ENCODE measurements around the gene STON2. TPM values are rescaled to one million over a fixed set of nuclear protein-coding genes. Genes with fewer than 3 reads are reported as not detected.
"Not testable (repeated sequence)": the region's sequence is repeated elsewhere in the genome, so short reads cannot be mapped to it uniquely, and the experiment has no call there.

STON2 gene
- total RNA-seq, 2 donors from 2014 or later = 12.7 to 23.8 TPM

DNA sequence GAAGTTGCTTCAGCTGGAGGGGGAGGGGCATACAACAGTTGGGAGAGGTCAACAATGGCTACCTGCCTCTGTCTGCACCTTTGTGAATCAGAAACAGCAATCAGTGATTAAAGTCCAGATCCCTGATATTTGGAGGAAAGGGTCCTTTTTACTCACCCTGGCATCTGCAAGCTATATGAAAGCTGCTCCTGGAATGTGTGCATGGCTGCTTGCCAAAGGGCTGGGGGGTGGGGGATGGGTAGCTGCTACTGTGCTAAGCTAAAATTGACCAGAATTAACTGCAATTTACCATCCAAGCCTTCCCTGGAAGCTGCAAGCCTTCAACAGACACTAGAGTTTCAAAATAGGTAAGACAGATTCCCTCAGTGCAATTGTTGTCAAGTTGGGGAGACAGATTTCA is 165.8 kb downstream of the STON2 start:
- no peak for DNase-seq (ENCODE audit: low spot score)
- TF ChIP-seq POLR2A (IDR thresholded peaks at IDR 0.05) (no peak), POLR2AphosphoS5 (IDR thresholded peaks at IDR 0.05) (no peak), CTCF (IDR thresholded peaks at IDR 0.05) (no peak)
- H3K4me1 ChIP-seq (replicated peaks) = no peaks in the 10 kb centered on the region

GRCh38 chr14:81233615-81234014 is 166.5 kb downstream of the STON2 start:
- WGBS = 89% methylated on average over 1 of the region's 1 CpG
- TF ChIP-seq POLR2A (IDR thresholded peaks at IDR 0.05) = no peak
- no peak for TF ChIP-seq CTCF (IDR thresholded peaks at IDR 0.05)
- no peak for TF ChIP-seq POLR2AphosphoS5 (IDR thresholded peaks at IDR 0.05)
- Histone ChIP-seq H3K36me3 (no peaks in the 10 kb centered on the region), H3K27ac (no peak overlapping the region), H3K4me1 (replicated peaks) (no peaks in the 10 kb centered on the region), H3K9me3 (no peaks in the 10 kb centered on the region), H3K27me3 (replicated peaks; ENCODE audit: insufficient read depth) (no peaks in the 10 kb centered on the region), H3K4me3 (no peak overlapping the region)
- intact Hi-C loops (cut with DNase I) = no loop called here
- no peak for DNase-seq (ENCODE audit: low spot score)

More for the DNA sequence above, 165.8 kb downstream of the STON2 start:
- intact Hi-C loops (cut with DNase I) = no loop called here
- no peak overlapping the region for H3K4me3 ChIP-seq
- no peaks in the 10 kb centered on the region for H3K27me3 ChIP-seq (replicated peaks; ENCODE audit: insufficient read depth)
- no peaks in the 10 kb centered on the region for H3K9me3 ChIP-seq
- no peaks in the 10 kb centered on the region for H3K36me3 ChIP-seq
- no peak overlapping the region for H3K27ac ChIP-seq

DNA sequence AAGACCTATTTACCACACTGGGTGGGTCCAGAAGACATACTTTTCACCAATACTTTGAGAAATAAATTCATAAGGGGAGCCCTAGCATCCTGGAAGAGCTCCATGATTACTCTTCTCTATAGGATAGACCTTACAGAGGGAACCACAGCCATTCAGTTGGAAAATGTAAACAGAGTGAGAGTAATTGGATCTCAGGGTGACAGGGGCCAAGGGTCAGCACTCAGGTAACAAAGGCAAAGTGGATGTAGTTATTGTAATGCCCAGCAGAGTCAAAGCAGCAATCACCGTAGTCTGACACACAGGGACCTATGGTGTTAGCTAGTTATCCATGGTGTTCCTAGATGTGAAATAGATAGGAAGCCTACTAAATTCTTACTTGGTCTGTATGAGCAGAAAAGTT is 168.6 kb downstream of the STON2 start:
- WGBS = 76% methylated on average over 1 of the region's 1 CpG
- H3K4me1 ChIP-seq (replicated peaks) = no peaks in the 10 kb centered on the region
- no peaks in the 10 kb centered on the region for H3K36me3 ChIP-seq
- H3K9me3 ChIP-seq = no peaks in the 10 kb centered on the region
- intact Hi-C loops (cut with DNase I) = no loop called here
- no peak overlapping the region for H3K27ac ChIP-seq
- no peak overlapping the region for H3K4me3 ChIP-seq
- H3K27me3 ChIP-seq (replicated peaks; ENCODE audit: insufficient read depth) = no peaks in the 10 kb centered on the region
- DNase-seq (ENCODE audit: low spot score) = no peak
- TF ChIP-seq POLR2A (IDR thresholded peaks at IDR 0.05) (no peak), CTCF (IDR thresholded peaks at IDR 0.05) (no peak)

DNA sequence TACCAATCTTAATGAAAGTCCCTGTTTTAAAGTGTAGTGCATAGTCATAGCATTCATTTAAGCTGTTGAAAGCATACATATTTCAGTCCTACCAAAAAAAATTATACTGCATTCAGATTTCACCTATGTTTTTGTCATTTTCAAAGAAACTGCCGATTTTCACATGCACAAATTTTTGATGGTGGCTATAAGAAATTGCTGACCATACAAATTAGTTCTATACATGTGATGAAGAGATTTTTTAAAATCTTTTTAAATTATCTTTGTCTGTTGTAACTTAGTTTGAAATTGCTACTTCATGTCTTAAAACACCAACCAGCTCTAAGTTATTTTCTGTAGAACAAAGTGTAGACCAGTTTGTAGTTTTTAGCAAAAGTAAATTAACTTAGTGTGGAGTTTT is 175.9 kb downstream of the STON2 start:
- Histone ChIP-seq H3K4me3 (no peak overlapping the region), H3K36me3 (no peaks in the 10 kb centered on the region), H3K9me3 (no peaks in the 10 kb centered on the region), H3K27ac (no peak overlapping the region), H3K27me3 (replicated peaks; ENCODE audit: insufficient read depth) (no peaks in the 10 kb centered on the region), H3K4me1 (replicated peaks) (no peaks in the 10 kb centered on the region)
- intact Hi-C loops (cut with DNase I) = no loop called here
- no peak for DNase-seq (ENCODE audit: low spot score)
- no peak for TF ChIP-seq CTCF (IDR thresholded peaks at IDR 0.05)
- TF ChIP-seq POLR2AphosphoS5 (IDR thresholded peaks at IDR 0.05) = no peak
- no peak for TF ChIP-seq POLR2A (IDR thresholded peaks at IDR 0.05)
- 91% methylated on average over 1 of the region's 1 CpG for WGBS

DNA sequence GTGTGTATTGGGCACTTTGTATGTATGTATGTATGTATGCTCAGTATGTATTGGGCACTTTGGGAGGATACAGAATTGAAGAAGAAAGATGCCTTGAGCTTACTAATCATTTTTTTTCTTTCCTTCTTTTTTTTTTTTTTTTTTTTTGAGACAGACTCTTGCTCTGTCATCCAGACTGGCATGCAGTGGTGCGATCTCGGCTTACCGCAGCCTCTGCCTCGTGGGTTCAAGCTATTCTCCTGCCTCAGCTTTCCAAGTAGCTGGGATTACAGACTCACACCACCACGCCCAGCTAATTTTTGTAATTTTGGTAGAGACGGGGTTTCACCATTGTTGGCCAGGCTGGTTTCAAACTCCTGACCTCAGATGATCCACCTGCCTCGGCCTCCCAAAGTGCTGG is 176.3 kb downstream of the STON2 start:
- H3K4me1 ChIP-seq (replicated peaks); H3K27ac ChIP-seq; DNase-seq (ENCODE audit: low spot score); H3K4me3 ChIP-seq; H3K9me3 ChIP-seq; H3K36me3 ChIP-seq; intact Hi-C loops (cut with DNase I); H3K27me3 ChIP-seq (replicated peaks; ENCODE audit: insufficient read depth): not testable (repeated sequence)
- WGBS = 97% methylated on average over 7 of the region's 7 CpGs

Measured in prostate gland (tissue), 2 donors.